ENCODE data around the gene SCFD2.

Gene SCFD2

DNA sequence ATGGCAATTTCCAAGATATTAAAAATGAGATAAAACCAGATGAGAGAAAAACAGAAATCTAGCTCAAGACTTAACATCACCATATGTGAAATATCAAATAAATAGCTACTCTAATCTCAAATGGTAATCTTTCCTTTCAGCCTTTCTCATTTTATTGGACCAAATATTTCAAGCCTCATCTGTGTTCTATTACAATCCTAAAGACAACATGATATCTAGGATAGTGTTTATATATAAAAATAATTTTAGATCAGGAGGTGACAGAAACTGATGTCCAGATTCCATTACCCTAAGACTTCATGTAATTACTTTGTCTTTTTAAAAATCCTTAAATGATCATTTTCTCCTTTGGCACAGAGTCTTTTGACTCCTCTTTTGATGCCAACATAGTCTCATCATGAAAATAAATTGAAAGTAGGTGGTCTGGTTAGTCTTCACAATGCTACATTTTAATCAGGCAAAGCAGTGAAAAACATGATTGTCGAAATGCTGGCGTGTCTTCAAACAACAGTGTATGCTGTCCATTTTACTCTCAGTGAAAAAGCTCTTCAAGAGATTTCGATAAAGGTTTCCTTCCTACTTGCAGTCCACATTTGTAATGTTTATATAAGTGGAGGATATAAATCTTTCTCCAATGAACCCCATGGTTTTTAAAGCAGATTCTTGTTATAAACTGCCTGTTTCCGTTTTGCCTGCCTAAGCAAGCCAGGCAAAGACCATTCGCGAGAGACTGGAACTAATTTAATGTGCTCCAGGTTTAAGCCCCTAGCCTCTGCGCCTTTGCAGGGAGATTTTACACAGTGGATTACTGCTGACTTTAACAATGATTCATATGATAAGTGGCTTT is 169.8 kb downstream of the SCFD2 start:
- no peak for TF ChIP-seq CTCF (conservative IDR thresholded peaks at IDR 0.05; ENCODE audit: control insufficient read depth, insufficient read depth, low read depth, low read length)
- no peak overlapping the region for H3K4me3 ChIP-seq (ENCODE audit: control insufficient read depth, low read depth, low read length)
- DNase-seq (ENCODE audit: low read depth), result peak; percentile 17

GRCh38 chr4:53194727-53195126 is 171.1 kb downstream of the SCFD2 start:
- no peak for DNase-seq (ENCODE audit: low read depth)
- H3K4me3 ChIP-seq (ENCODE audit: control insufficient read depth, low read depth, low read length), result no peak overlapping the region
- TF ChIP-seq CTCF (conservative IDR thresholded peaks at IDR 0.05; ENCODE audit: control insufficient read depth, insufficient read depth, low read depth, low read length), result no peak

- no peak for TF ChIP-seq CTCF (conservative IDR thresholded peaks at IDR 0.05; ENCODE audit: control insufficient read depth, insufficient read depth, low read depth, low read length)
- DNase-seq (ENCODE audit: low read depth), result no peak
- no peak overlapping the region for H3K4me3 ChIP-seq (ENCODE audit: control insufficient read depth, low read depth, low read length)
Observed at GRCh38 chr4:53193111-53193510, 172.8 kb downstream of the SCFD2 start.

DNA sequence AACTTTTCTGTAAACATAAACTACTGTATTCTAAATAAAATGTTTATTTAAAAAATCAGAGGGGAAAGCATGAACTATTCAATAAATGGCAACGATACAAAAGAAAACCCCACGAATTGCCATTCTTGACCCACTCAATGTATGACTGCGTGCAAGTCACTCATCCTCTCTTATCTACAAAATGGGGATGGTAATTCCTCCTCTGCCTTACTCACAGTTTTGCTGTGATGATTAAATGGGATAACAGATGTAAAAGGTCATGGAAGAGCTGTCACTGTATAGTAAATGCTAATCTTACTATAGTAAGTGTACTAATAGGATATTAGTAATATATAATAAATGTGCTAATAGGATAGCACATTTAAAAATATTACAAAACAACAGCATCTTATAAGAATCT is 173.4 kb downstream of the SCFD2 start:
- DNase-seq (ENCODE audit: low read depth), result no peak
- no peak for TF ChIP-seq CTCF (conservative IDR thresholded peaks at IDR 0.05; ENCODE audit: control insufficient read depth, insufficient read depth, low read depth, low read length)
- no peak overlapping the region for H3K4me3 ChIP-seq (ENCODE audit: control insufficient read depth, low read depth, low read length)

DNA sequence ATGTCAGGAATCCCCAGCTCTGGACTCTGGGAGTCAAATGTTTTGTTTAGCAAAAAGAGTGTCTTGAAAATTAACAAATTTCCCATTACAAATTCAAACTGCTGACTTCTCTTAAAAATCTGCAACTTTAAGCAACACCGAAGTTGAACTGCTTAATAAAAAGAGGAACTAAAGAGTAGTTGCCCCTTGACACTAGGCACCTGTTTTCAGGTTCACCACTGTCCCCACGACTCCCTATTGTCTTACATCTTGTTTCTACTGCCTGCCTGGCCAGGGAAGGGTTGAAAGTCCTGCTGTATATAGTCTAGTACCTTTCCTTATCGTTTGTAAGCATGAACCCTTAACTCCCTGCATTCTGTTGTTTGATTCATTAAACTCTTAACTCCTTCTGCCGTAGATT is 173.9 kb downstream of the SCFD2 start:
- no peak for DNase-seq (ENCODE audit: low read depth)
- TF ChIP-seq CTCF (conservative IDR thresholded peaks at IDR 0.05; ENCODE audit: control insufficient read depth, insufficient read depth, low read depth, low read length), result no peak
- H3K4me3 ChIP-seq (ENCODE audit: control insufficient read depth, low read depth, low read length), result no peak overlapping the region

DNA sequence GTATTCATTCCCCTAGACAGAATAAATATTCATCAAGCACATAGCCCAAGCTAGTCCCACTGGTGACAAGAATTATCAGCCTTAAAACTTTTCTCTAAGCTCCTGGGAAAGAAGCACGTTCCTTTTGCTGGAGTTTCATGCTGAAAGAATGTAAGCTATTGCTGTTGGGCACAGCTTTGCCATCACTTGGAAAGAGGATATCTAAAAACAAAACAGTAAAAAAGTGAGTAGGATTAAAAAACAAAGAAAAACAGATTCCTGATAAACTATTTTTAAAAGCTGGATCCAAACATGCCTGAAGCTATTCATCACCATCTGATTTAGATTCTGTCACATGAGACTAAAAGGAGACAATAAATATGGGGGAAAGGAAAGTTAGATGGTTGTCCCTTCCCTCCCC is 176.8 kb downstream of the SCFD2 start:
- no peak for TF ChIP-seq CTCF (conservative IDR thresholded peaks at IDR 0.05; ENCODE audit: control insufficient read depth, insufficient read depth, low read depth, low read length)

More for the DNA sequence above, 176.8 kb downstream of the SCFD2 start:
- no peak overlapping the region for H3K4me3 ChIP-seq (ENCODE audit: control insufficient read depth, low read depth, low read length)
- peak; percentile 40 for DNase-seq (ENCODE audit: low read depth)

All from fibroblast of mammary gland (primary cell).